GM12801 (cell line): Measurements from ENCODE around the gene ACOXL.

Experiments
- TF ChIP-seq, protein P1 (sequence below): IDR thresholded peaks from one replicate; pipeline ENCODE4 v1.5.1; 2011; ENCODE audit warnings: control low read depth; ENCODE audit not compliant: insufficient read length; ENCODE audit errors: extremely low read depth

ACOXL gene

DNA sequence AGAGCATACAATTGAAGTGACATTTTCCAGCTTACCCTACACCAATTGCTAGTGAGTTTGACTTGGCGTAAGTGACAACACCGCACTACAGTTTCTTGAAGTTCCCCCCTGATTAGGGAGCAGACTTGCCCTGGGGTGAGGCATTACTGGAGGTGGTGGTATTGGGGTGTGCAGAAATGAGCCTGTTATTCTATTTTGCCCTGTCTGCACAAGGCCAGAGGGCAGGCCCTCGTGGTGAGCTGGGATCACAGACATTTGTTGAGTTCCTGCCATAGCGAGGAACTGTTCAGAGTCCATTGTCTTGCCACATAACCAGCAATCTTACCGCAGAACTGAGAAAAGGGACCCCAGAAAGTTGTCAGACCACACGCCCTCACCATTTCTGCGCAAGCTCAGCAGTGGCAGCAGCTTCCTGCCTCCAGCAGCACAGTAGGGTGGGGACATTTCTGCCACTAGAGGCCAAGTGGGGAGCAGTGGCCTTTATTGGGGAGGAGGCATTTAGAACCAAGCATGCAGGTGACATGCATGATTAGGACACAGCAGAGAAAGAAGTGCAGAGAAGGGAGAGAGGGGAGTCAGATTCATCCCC is 284.8 kb downstream of the ACOXL start:
- TF ChIP-seq, protein P1, sequence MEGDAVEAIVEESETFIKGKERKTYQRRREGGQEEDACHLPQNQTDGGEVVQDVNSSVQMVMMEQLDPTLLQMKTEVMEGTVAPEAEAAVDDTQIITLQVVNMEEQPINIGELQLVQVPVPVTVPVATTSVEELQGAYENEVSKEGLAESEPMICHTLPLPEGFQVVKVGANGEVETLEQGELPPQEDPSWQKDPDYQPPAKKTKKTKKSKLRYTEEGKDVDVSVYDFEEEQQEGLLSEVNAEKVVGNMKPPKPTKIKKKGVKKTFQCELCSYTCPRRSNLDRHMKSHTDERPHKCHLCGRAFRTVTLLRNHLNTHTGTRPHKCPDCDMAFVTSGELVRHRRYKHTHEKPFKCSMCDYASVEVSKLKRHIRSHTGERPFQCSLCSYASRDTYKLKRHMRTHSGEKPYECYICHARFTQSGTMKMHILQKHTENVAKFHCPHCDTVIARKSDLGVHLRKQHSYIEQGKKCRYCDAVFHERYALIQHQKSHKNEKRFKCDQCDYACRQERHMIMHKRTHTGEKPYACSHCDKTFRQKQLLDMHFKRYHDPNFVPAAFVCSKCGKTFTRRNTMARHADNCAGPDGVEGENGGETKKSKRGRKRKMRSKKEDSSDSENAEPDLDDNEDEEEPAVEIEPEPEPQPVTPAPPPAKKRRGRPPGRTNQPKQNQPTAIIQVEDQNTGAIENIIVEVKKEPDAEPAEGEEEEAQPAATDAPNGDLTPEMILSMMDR: no peak

DNA sequence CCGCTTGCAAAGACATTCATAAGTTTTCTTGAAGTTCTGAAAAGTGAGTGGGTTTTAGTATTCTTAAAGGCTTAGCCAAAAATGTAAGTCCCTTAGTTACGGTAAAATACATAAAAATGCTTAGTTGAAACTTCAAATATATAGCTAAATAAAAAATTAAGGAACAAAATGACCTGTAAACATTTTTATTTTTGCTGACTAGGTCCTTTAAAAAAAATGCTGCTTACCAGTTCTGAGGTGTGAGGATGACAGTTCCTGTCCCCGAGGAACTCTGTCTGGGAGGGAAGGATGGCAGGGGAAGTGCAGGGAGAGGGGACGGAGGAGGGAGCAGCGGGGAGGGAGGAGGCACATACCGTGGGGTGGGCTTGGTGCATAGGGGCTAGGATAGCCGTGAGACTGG is 285.5 kb downstream of the ACOXL start:
- TF ChIP-seq, protein P1: no peak

DNA sequence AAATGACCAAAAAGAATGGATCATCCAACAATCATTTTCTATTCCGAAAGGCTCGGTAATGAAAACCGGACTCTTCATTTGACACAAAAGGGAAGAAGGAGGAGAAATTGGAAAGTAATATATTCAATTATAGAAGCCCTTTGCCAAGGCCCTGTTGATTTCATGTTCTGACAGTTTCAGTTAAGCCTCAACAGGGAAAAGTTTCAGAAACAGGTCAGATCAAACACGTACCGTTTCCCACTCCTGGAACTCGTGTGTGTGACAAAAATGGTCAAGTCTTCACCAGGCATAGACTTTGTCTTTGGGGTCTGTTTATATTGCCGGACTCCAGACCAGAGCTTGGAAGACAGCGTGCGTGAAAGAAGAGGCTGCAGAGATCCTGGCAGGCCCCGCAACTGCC is 287.0 kb downstream of the ACOXL start:
- TF ChIP-seq, protein P1: no peak

DNA sequence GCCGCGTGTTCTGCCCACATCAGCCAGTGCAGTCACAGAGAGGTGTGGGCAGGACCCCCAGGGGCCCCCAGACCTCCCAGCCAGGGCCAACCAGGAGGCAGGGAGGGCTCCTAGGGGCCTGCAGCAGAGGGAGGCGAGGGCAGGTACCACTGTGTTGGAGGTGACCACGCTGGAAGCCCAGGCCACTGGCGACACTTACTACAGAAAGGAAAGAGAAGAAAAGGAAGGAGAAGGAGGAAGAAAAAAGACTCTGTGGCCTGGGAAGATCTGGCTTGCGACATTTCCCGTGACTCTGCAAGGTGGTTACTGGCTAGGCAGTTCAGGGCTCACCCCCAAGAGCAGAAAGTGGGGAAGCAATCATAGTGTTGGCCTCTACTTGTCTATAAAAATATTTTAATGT is 290.3 kb downstream of the ACOXL start:
- TF ChIP-seq, protein P1: no peak

DNA sequence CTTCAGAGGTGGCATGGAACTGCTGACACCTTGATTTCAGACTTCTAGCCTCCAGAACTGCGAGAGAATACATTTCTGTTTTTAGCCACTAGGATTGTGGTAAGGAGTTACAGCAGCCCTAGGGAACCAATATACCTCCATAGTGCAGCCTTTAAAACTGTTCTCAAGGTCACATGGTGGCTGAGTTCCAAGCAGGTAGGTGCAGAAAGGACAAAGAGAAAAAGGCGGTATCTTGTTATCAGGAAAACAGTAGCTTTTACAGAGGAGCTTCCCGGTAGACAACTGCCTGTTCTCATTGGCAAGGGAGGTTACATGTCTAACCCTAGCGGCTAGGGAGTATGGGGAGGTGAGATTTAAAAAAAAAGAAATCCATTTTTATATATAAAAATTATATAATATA is 292.1 kb downstream of the ACOXL start:
- TF ChIP-seq, protein P1: no peak

DNA sequence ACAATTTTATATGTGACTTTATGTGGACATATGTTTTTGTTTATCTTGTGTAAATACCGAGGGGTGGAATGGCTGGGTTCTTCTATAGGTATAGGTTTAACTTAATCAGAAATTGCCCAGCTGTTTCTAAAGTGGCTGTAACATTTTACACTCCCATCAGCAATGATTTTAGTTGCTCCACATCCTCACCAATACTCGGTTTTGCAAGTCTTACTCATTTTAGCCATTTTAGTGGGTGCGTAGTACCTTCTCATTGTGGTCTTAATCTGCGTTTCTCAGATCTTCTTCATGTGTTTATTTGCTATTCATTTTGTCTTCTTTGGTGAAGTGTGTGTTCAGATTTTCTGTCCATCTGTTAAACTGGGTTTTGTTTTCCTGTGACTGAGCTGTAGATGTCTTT is 292.9 kb downstream of the ACOXL start:
- TF ChIP-seq, protein P1: no peak

DNA sequence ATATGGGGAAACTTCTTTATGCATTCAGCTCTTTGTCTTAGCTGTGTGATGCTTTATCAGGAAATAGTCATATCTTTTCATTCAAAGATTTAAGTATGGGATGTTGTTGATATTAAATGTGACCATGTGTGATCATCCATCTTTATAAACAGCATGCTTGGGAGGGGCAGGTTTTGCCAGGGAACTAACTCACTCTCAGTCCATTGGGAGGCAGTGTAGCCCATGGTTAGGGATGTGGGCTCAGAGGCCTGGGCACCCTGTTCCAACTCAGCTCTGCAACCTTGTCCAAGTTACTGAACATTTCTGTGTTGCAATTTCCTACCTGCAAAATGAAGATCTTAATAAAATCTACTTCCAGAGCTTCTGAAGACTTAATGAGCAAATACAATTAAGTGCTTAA is 296.3 kb downstream of the ACOXL start:
- TF ChIP-seq, protein P1: no peak
